SK-N-SH treated with all-trans-retinoic acid at 6 μM for 48 hours (cell line): ENCODE measurements around the gene IPO4.

ENCODE experiments used
- ATAC-seq: fragments of 200-7000 bp; cut with Tn5 transposase; 3 replicates; pipeline ENCODE4 v1.9.1; 2020; ENCODE audit warnings: mild to moderate bottlenecking, moderate library complexity
- ARNTL ChIP-seq: fragments of 450-650 bp; formaldehyde crosslinking; IDR thresholded peaks from 2 replicates; pipeline ENCODE4 v1.5.0; 2020; ENCODE audit warnings: low read depth, mild to moderate bottlenecking, moderate library complexity, borderline replicate concordance
- BACH2 ChIP-seq: fragments of 250-450 bp; sonication (Bioruptor Pico); IDR thresholded peaks from 2 replicates; pipeline ENCODE4 v1.9.0; 2021; ENCODE audit warnings: mild to moderate bottlenecking, borderline replicate concordance
- CSDC2 ChIP-seq: fragments of 250-450 bp; sonication (Bioruptor Pico); IDR thresholded peaks from 2 replicates; pipeline ENCODE4 v1.5.0; 2020; ENCODE audit warnings: mild to moderate bottlenecking, moderate library complexity
- ESRRG ChIP-seq: fragments of 250-450 bp; sonication (Bioruptor Pico); IDR thresholded peaks from 2 replicates; pipeline ENCODE4 v1.6.1; 2021; ENCODE audit warnings: mild to moderate bottlenecking
- GLIS3 ChIP-seq: fragments of 250-450 bp; sonication (Bioruptor Pico); IDR thresholded peaks from 2 replicates; pipeline ENCODE4 v1.5.0; 2020; ENCODE audit warnings: mild to moderate bottlenecking, moderate library complexity
- ISL1 ChIP-seq: fragments of 250-450 bp; sonication (Bioruptor Pico); IDR thresholded peaks from 2 replicates; pipeline ENCODE4 v2.1.2; 2022; ENCODE audit warnings: mild to moderate bottlenecking, moderate library complexity
- PPARA ChIP-seq: fragments of 250-450 bp; sonication (Bioruptor Pico); IDR thresholded peaks from 2 replicates; pipeline ENCODE4 v1.5.0; 2020; ENCODE audit warnings: mild to moderate bottlenecking, borderline replicate concordance
- RARB ChIP-seq: fragments of 250-450 bp; sonication (Bioruptor Pico); IDR thresholded peaks from 2 replicates; pipeline ENCODE4 v1.8.0; 2021; ENCODE audit warnings: mild to moderate bottlenecking, moderate library complexity
- SNAI2 ChIP-seq: fragments of 250-450 bp; sonication (Bioruptor Pico); IDR thresholded peaks from 2 replicates; pipeline ENCODE4 v1.5.0; 2020; ENCODE audit warnings: mild to moderate bottlenecking, moderate library complexity
- TCF4 ChIP-seq: fragments of 250-450 bp; sonication (Bioruptor Pico); IDR thresholded peaks from 2 replicates; pipeline ENCODE4 v1.8.0; 2021; ENCODE audit warnings: mild to moderate bottlenecking, moderate library complexity, borderline replicate concordance
- TOX ChIP-seq: fragments of 250-450 bp; sonication (Bioruptor Pico); IDR thresholded peaks from 2 replicates; pipeline ENCODE4 v1.8.0; 2021; ENCODE audit warnings: mild to moderate bottlenecking, moderate library complexity, borderline replicate concordance
- TSHZ2 ChIP-seq: fragments of 250-450 bp; sonication (Bioruptor Pico); IDR thresholded peaks from 2 replicates; pipeline ENCODE4 v1.5.0; 2020; ENCODE audit warnings: mild to moderate bottlenecking, moderate library complexity
- ZC3H10 ChIP-seq: fragments of 250-450 bp; sonication (Bioruptor Pico); IDR thresholded peaks from 2 replicates; pipeline ENCODE4 v1.5.1; 2021; ENCODE audit warnings: mild to moderate bottlenecking, moderate library complexity
- ZFP3 ChIP-seq: fragments of 250-450 bp; sonication (Bioruptor Pico); IDR thresholded peaks from 2 replicates; pipeline ENCODE4 v1.5.0; 2020; ENCODE audit warnings: mild to moderate bottlenecking, moderate library complexity
- ZNF565 ChIP-seq: fragments of 450-650 bp; formaldehyde crosslinking; conservative IDR thresholded peaks from 2 replicates; pipeline ENCODE4 v1.5.0; 2020; ENCODE audit warnings: low read depth, mild to moderate bottlenecking, moderate library complexity
- ZNF70 ChIP-seq: fragments of 450-650 bp; formaldehyde crosslinking; IDR thresholded peaks from 2 replicates; pipeline ENCODE4 v1.5.0; 2020; ENCODE audit warnings: mild to moderate bottlenecking, moderate library complexity
- ZNF8 ChIP-seq: fragments of 450-650 bp; formaldehyde crosslinking; IDR thresholded peaks from 2 replicates; pipeline ENCODE4 v1.5.0; 2020; ENCODE audit warnings: mild to moderate bottlenecking, moderate library complexity
- TF ChIP-seq, protein P1 (sequence below): fragments of 250-450 bp; sonication (Bioruptor Pico); IDR thresholded peaks from 2 replicates; pipeline ENCODE4 v1.8.0; 2020; ENCODE audit warnings: mild to moderate bottlenecking, moderate library complexity, borderline replicate concordance
- TF ChIP-seq, protein P2 (sequence below): fragments of 250-450 bp; sonication (Bioruptor Pico); IDR thresholded peaks from 2 replicates; pipeline ENCODE4 v1.8.0; 2021; ENCODE audit warnings: low read depth, mild to moderate bottlenecking, moderate library complexity, borderline replicate concordance
- TF ChIP-seq, protein P3 (sequence below): fragments of 250-450 bp; sonication (Bioruptor Pico); IDR thresholded peaks from 2 replicates; pipeline ENCODE4 v1.5.1; 2021; ENCODE audit warnings: mild to moderate bottlenecking, moderate library complexity
- TF ChIP-seq, protein P4 (sequence below): fragments of 250-450 bp; sonication (Bioruptor Pico); IDR thresholded peaks from 2 replicates; pipeline ENCODE4 v1.5.1; 2020; ENCODE audit warnings: low read depth, mild to moderate bottlenecking, moderate library complexity

Gene IPO4

DNA sequence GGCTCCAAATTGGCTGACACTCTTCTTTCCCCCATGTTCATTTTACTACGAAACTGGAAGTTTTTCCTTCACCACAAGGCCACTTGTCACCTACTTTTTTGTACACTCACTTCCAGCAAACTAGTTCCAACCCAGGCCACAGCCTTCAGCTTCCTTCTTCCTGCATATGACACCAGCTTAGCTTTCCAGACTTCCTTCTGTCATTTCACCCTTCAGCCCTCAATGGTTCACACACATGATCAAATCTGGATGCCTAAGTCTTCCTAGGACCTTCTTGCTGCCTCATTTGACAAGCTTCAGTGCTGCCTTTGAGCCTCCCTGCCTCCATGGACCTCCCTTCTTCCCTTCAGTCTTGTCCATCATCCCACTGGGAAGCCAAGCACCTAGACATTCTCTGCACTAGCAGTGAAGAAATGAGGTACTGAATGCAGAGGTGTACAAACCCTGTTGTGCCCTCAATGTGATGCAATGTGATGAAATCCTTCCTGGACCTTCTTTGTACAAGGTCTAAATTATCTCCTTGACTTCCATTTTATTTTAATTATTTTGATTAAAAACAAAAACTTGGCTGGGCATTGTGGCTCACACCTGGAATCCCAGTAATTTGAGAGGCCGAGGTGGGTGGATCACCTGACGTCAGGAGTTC lies 21.0 kb downstream of the IPO4 start:
- ATAC-seq = no peak
- TF ChIP-seq ESRRG (CRISPR knock-in tag) = no peak
- TF ChIP-seq TOX = no peak
- no peak for TF ChIP-seq BACH2 (CRISPR knock-in tag)
- TF ChIP-seq SNAI2 = no peak
- no peak for TF ChIP-seq ZFP3 (CRISPR knock-in tag)
- TF ChIP-seq TCF4 (CRISPR knock-in tag) = no peak

DNA sequence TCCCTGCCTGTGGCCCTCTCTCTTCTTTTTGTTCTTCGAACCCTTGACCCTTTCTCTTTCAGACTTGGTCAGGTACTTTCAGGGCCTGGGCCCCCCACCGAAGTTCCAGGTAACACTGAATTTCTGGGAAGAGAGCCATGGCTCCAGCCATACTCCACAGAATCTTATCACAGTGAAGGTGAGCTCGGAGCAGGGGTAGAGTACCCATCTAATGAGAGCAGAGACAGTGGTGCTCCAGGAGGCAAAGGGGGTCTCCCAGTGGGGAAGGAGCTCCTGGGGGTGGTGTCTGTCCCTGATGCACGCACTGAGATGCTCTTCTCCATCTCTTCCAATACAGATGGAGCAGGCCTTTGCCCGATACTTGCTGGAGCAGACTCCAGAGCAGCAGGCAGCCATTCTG lies 22.8 kb downstream of the IPO4 start:
- TF ChIP-seq, protein P1, sequence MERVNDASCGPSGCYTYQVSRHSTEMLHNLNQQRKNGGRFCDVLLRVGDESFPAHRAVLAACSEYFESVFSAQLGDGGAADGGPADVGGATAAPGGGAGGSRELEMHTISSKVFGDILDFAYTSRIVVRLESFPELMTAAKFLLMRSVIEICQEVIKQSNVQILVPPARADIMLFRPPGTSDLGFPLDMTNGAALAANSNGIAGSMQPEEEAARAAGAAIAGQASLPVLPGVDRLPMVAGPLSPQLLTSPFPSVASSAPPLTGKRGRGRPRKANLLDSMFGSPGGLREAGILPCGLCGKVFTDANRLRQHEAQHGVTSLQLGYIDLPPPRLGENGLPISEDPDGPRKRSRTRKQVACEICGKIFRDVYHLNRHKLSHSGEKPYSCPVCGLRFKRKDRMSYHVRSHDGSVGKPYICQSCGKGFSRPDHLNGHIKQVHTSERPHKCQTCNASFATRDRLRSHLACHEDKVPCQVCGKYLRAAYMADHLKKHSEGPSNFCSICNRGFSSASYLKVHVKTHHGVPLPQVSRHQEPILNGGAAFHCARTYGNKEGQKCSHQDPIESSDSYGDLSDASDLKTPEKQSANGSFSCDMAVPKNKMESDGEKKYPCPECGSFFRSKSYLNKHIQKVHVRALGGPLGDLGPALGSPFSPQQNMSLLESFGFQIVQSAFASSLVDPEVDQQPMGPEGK = no peak

DNA sequence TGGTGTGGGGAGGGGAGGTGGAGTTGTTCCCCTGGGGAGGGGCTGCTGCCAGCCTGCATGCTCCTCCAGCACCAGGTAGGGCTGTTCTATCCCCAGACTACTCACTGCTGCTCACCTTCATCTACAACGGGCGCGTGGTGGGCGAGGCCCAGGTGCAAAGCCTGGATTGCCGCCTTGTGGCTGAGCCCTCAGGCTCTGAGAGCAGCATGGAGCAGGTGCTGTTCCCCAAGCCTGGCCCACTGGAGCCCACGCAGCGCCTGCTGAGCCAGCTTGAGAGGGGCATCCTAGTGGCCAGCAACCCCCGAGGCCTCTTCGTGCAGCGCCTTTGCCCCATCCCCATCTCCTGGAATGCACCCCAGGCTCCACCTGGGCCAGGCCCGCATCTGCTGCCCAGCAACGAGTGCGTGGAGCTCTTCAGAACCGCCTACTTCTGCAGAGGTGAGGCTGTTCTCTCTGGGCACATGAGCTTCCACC lies 24.1 kb downstream of the IPO4 start:
- TF ChIP-seq ARNTL (CRISPR knock-in tag) (no peak), PPARA (CRISPR knock-in tag) (no peak), TOX (no peak), ZFP3 (CRISPR knock-in tag) (no peak), ISL1 (CRISPR knock-in tag) (no peak), CSDC2 (no peak), ESRRG (CRISPR knock-in tag) (no peak), ZNF70 (no peak), ZC3H10 (CRISPR knock-in tag) (no peak)
- TF ChIP-seq, protein P1 = no peak
- TF ChIP-seq, protein P2, sequence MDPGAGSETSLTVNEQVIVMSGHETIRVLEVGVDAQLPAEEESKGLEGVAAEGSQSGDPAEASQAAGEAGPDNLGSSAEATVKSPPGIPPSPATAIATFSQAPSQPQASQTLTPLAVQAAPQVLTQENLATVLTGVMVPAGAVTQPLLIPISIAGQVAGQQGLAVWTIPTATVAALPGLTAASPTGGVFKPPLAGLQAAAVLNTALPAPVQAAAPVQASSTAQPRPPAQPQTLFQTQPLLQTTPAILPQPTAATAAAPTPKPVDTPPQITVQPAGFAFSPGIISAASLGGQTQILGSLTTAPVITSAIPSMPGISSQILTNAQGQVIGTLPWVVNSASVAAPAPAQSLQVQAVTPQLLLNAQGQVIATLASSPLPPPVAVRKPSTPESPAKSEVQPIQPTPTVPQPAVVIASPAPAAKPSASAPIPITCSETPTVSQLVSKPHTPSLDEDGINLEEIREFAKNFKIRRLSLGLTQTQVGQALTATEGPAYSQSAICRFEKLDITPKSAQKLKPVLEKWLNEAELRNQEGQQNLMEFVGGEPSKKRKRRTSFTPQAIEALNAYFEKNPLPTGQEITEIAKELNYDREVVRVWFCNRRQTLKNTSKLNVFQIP (CRISPR knock-in tag) = no peak
- no peak for ATAC-seq

More for the DNA sequence above, 22.8 kb downstream of the IPO4 start:
- no peak for ATAC-seq

DNA sequence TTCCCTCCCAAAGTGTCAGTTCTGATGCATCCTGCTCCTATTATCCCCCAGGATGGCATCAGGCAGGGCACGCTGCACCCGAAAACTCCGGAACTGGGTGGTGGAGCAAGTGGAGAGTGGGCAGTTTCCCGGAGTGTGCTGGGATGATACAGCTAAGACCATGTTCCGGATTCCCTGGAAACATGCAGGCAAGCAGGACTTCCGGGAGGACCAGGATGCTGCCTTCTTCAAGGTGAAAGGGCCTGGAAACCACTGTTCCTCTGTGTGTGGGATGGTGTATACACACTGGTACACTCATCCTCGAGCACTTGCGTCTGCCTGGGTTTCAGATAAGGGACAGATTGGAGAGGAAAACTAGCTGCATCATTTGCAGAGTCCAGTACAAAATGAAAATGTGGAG lies 26.5 kb downstream of the IPO4 start:
- no peak for ATAC-seq
- no peak for TF ChIP-seq ARNTL (CRISPR knock-in tag)
- TF ChIP-seq ESRRG (CRISPR knock-in tag) = no peak
- no peak for TF ChIP-seq GLIS3
- TF ChIP-seq, protein P3, sequence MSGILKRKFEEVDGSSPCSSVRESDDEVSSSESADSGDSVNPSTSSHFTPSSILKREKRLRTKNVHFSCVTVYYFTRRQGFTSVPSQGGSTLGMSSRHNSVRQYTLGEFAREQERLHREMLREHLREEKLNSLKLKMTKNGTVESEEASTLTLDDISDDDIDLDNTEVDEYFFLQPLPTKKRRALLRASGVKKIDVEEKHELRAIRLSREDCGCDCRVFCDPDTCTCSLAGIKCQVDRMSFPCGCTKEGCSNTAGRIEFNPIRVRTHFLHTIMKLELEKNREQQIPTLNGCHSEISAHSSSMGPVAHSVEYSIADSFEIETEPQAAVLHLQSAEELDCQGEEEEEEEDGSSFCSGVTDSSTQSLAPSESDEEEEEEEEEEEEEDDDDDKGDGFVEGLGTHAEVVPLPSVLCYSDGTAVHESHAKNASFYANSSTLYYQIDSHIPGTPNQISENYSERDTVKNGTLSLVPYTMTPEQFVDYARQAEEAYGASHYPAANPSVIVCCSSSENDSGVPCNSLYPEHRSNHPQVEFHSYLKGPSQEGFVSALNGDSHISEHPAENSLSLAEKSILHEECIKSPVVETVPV (CRISPR knock-in tag) = no peak
- TF ChIP-seq RARB (CRISPR knock-in tag) = no peak
- TF ChIP-seq, protein P1 = no peak
- TF ChIP-seq ZNF8 = no peak
- TF ChIP-seq ZNF565 (CRISPR knock-in tag) = no peak
- TF ChIP-seq, protein P4, sequence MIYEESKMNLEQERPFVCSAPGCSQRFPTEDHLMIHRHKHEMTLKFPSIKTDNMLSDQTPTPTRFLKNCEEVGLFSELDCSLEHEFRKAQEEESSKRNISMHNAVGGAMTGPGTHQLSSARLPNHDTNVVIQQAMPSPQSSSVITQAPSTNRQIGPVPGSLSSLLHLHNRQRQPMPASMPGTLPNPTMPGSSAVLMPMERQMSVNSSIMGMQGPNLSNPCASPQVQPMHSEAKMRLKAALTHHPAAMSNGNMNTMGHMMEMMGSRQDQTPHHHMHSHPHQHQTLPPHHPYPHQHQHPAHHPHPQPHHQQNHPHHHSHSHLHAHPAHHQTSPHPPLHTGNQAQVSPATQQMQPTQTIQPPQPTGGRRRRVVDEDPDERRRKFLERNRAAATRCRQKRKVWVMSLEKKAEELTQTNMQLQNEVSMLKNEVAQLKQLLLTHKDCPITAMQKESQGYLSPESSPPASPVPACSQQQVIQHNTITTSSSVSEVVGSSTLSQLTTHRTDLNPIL (CRISPR knock-in tag) = no peak
- TF ChIP-seq ZFP3 (CRISPR knock-in tag) = no peak
- no peak for TF ChIP-seq TSHZ2 (CRISPR knock-in tag)
- no peak for TF ChIP-seq PPARA (CRISPR knock-in tag)
- TF ChIP-seq ZC3H10 (CRISPR knock-in tag) = no peak
- TF ChIP-seq, protein P2 (CRISPR knock-in tag) = no peak
- TF ChIP-seq CSDC2 = no peak
